ENCODE measurements around the gene ATF6.

DNA sequence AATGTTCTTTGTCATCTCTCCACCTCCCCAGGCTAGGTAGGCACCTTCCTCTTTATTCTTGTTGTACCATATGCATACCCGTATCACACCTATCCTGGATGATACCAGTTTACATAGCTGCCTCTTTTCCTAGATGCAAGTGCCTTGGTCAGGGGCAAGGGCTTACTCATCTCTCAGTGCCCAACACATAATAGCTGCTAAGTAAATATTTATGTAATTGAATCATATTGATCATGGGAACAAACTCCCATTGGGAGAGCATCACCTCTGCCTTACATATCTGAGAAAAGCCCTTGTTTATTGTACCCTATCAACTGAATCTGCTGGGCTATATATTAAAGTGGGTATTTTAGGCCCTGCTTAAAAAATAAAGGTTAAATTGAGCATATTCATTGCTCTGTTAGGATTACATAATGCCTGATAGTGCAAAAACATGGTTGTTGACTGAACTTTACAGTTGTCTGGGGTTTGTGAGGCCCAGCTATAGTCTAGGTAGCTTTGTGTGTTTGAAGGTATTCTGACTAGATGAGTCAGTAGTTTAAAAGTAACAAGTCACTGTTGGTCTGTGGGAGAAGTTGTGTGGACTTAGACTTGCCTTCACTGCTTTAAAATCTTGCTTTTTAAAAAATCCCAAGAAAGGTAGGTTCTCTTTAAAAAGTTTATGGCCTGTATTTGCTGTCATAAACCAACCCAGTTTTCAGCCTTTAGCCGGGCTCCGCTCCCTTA, 174.9 kb downstream of the ATF6 start:
- TF ChIP-seq, protein P1, sequence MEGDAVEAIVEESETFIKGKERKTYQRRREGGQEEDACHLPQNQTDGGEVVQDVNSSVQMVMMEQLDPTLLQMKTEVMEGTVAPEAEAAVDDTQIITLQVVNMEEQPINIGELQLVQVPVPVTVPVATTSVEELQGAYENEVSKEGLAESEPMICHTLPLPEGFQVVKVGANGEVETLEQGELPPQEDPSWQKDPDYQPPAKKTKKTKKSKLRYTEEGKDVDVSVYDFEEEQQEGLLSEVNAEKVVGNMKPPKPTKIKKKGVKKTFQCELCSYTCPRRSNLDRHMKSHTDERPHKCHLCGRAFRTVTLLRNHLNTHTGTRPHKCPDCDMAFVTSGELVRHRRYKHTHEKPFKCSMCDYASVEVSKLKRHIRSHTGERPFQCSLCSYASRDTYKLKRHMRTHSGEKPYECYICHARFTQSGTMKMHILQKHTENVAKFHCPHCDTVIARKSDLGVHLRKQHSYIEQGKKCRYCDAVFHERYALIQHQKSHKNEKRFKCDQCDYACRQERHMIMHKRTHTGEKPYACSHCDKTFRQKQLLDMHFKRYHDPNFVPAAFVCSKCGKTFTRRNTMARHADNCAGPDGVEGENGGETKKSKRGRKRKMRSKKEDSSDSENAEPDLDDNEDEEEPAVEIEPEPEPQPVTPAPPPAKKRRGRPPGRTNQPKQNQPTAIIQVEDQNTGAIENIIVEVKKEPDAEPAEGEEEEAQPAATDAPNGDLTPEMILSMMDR (IDR thresholded peaks at IDR 0.05; ENCODE audit: low read depth, low read length, poor library complexity, severe bottlenecking) = no peak
- no peak for TF ChIP-seq EZH2phosphoT487 (IDR thresholded peaks at IDR 0.05; ENCODE audit: borderline replicate concordance, low read length)

All from DOHH2 (cell line).